GM21515 (cell line): ENCODE results near the gene CBX4.

Experiments used
- ATAC-seq: cut with Tn5 transposase; IDR thresholded peaks from one replicate; pipeline ENCODE4 v1.9.1; 2021; ENCODE audit not compliant: unreplicated experiment

Gene CBX4

DNA sequence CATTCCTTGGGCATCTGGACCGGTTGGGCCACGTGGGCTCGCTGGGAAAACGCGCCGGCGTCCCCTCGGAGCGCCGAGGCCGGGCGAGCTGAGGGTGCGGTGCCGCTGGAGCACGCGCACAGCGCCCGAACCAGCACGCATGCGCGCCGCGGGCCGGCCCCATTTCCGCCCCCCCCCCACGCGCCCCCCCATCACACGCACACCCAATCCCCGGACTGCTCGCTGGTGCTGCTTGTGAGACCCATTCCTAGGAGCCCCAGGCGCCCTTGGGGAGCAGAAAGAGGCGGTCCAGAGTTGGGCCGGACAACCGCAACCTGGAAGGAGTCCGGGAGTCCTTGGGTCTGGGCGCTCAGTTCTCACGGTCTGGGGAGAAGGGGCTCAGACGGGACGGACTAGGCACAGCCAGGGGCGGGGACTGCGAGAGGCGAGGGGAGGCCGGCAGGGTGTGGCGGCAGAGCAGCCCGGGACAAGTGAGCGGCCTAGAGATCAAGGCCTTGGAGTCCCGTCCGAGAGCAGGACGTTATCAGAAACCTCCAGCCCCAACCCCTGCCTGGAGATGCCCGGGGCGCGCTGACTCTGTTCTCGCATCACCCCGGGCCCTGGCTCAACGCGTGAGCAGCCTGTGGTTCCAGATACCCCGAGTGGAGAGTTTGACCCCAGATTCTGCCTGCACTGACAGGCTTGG is 36.4 kb downstream of the CBX4 start:
- ATAC-seq = no peak

DNA sequence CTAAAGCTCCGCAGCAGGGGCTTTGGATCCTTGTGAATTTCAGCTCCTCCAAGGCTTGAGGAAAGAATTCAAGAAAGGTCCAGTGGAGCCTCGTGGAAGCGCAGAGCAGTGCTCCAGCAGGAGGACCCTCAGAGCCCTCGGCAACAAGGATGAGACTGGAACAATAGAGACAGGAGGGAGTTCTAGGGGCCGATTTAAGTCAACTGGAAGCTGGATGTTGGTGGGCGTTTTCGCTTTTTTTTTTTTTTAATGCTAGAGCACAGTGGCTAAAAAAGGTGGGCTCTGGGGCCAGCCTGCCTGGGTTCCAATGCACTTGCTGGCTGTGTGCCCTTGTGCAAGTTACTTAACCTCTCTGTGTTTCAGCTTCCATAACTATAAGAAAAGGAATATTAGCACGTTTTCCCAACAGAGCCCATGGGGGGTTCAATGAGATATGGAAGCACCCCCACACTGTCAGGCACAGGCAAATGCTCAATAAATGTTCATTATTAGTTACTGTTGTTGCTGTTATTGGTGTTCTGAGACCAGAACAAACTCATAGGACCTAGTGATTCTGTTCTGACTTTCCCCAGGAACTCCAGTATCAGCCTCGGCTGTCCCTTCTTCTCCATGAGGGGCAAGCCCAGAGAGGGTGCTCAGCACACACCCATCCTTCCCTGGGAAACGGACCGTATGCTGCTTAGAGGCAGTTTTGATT is 37.1 kb downstream of the CBX4 start:
- no peak for ATAC-seq

DNA sequence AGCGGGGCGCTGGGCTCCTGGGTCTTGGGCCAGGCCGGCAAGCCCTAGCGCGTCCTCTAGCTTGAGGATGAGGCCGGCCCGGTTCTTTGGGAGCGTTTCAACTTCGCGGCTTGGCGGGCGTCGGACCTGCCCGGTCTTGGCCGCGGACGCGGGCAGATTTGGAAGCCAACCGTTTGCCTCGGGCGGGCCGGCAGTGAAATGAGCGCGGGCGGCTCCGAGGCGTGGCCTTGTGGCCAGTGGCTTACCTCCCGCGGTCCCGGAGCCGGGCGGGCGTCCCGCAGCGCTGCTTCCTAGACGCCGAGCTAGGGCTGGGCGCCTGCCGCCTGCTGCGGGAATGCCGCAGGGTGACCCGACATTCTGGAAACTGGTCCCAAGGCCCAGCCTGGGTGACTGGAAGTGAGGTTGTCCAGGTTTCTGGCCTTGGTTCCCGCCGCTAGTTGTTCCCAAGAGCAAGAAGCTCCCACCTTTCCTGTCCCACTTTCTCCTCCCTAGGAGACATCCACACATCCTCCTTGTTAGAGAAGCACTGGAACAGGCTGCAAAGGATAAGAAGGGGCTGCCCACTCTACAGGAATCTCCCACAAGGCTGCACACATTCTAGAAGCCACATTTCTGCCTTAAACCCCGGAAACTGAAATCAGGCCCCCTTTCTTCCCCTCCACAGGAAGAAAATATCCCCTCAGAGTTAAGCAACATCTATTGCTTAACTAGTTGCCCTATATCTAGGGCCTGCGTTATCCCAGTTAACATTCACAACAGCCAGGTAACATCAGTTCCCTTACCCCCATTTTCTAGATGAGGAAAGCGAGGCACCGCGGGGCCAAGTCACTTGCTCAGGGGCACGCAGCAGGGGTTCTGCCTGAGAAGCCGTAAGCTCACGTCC is 37.8 kb downstream of the CBX4 start:
- ATAC-seq = no peak

DNA sequence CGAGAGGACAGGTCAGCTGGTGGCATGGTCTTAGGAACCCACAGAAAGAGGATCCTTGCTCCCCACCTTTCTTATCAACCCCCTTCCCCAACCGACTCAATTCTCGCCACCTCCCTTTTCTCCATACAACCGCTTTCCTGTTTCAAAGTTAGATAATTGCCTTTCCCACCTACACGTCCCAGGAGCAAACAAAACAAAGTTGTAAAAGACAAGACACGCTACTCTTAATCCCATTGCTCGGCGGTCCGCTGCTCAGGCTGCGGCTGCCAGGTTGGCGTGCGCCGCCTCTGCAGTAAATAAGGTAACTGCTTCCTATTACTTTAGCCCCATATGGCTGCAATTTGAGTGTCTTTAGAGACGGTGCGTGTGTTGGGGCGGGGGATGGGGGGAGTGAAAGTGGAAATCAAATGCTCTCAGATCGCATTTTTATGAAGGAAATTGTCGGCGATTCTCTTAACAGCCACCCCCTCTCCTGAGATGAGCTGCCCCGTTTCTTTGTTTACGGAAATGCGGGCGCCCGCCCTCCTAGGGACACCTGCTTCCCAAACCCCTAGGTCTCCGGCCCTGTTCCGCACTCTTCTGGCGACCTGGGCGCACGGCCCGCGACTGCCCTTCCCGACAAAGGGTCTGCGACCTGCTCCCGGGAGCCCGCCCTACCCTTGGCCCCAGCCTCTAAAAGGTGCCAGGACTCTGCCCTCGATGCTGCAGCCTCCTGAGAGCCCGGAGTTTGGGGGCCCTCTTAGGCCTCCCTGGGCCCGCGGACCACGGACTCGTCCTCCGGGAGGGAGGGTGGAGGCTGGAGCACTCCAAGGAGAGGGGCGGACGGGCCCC is 38.7 kb downstream of the CBX4 start:
- no peak for ATAC-seq

DNA sequence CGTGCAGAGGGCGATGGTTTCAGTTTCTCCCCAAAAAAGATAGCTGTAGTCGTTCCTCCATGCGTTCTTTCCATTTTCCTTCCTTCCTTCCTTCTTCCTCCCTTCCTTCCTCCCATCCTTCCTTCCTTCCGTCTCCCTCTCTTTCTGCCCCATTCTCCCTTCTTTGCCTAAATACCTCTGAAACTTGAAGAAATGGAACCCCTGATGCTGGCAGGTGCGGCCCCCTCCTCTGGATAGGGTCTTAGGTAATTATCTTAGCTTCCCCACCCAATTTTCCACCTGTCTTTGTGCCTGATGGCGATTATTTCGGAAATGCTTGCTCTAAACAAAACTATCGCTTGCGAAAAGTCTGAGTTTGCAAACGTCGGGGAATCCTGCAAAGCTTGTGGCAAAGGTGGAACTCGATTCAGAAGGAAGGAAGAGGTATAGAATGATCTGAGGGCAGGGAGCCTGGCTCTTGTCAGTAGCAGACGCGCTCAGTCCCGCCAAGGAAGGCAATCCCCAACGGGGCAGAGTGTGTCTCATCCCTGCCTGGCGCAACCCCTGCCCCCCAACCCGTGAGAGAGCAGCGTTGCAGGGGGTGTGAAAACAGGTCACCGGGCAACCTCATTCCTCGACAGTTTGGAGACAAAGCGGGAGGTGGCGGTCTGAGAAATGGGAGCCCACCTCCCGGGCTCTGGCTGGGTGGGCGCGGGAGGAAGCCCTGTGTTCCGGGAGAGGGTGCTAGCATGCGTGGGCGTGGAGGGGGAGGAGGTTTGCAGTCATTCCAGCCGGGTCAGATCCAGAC is 39.5 kb downstream of the CBX4 start:
- no peak for ATAC-seq

DNA sequence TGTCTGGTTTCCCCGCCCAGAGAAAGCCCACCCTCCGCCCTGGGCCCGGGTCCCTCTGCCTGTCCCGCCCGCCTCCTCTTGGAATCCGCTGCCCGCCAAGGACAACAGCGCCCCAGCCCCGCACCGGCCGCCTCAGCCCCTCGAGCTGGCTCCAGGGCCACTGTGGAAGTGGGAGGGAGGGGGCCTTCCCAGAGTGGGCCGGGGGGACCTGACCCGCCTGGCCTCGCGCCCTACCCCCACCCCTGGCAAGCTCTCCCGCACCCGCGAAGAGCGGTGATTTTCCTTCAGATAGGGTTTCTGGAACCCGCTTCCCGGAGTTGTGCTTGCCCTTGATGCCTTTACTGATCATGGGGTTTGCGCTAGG is 40.1 kb downstream of the CBX4 start:
- ATAC-seq = no peak

DNA sequence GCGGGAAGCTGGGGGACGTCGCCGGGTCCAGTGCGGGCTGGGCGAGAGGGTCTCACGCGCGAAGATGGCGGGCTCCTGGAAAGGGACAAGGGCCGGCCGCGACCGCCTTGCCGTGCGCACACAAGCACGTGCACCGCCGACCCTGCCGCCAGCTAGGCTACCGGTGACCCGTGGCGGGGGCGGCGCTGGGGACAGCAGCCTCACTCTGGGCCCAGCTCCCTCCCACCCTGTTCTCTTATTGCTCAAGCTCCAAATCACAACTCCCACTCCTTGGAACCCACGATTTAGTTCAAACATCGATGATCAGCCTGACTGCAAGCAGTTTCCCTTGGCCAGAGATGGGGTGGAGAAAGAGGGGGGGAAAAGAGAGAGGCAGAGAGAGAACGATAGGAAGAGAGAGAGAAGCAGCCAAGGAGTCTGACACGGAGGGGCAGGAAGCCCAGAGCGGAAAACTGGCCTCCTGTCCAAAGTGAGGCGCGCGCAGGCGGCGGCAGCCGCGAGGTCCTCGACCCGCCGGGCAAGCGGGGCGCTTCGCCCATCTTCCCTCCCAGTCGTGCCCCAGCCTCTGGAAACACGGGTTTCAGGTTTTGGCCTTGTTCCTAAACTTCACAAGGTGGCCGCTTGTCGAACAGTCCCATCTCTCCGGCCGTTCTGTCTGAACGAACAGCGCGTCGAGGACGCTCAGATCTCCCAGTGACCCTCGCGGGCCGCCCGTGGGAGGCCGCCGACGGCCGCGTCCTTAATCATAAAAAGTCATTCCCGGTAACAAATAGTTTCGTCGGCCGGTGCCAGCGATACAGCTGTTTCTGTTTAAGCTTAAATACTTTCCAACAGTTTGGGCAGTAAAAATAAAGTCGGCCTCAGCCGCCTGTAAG is 40.7 kb downstream of the CBX4 start:
- ATAC-seq = no peak

DNA sequence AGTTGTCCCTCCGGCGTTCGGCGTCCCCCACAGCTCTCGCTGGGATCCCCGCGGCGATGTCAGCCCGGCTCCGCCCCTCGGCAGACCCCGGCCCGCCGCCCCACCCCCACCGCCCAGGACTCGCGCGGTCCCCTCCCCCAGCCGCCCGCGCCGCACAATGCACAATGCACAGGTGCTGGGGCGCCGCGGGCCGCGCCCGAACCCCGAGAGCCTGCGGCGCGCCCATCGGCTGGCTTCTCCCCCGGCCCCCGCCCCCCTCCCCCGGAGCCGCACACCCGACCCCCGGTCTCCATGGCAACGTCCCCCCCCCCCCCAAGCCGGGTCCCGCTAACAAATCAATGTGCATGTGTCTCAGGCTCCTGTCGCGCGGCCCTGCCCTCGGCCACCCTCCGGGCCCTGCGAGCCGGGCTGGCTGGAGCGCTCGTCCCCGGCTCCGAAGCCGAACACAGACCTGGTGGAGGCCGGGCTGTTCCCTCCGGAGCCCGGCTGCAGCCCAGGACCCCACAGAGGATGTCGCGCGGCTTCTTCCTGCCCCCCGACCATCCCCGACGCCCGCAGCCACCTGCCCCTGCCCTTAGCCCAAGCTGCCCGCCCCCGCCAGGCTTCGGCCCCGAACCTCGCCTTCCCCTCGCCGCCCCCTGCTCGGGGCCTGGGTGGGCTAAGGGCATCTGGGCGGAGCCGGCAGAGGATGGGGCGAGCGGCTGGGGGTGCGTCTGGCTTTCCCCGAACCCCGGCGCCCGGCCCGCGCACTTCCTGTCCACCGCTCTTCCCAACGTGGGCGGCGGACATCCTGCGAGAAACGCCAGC is 41.5 kb downstream of the CBX4 start:
- ATAC-seq = peak; percentile 7

DNA sequence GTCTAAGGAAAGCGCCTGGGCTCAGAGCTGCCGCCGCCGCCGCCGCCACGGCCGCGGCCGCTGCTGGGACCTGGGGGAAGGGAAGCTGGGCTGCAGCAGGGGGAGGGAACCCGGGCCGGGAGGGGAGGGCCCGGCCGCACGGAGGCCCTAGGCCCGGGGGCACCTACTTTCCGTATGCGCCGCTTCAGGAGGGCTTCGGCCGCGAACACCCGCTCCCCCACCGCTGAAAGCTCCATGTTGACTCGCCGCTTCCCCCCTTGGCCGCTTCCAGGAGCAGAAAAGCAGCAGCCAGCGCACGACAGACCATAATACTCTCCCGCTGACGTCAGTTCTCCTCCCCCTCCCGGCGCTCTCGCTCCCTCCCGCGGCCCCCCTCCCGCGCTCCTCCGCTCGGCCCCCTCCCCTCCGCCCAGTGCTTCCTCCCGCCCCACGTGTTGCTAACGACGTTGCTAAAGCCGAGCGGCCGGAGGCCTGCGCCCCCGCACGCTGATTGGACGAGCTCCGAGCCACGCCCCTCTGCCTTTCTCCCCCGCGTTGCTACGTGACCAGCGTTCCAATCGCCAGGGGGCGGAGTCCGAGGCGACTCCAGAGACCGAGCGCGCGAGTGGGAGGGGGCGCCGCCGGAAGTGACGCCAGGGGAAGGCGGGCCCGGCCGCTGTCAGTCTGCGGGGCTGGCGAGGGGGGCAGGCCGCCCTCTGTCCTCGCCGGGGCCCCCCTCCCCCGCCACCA is 42.3 kb downstream of the CBX4 start, which contains the start of gene CBX8:
TSS of gene CBX8 (minus strand) at position 315 of the 729 bp plus-strand sequence. CDS start at position 236, 79 bp downstream.
- ATAC-seq = peak; percentile 79

DNA sequence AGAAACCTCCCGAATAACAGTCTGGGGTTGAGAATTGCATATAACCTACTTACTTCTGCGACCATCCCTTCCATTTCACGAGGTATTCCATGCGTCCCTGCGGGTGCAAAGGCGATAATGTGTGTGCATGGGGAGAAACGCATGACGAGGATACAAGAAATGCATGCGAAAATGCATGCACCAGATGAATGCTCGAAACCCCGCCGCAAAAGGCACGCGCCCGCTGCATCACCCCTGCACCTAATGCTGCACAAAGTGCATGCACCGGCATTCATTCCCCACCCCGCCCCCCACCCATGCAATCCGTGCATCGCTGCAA is 42.8 kb downstream of the CBX4 start:
- ATAC-seq = no peak

DNA sequence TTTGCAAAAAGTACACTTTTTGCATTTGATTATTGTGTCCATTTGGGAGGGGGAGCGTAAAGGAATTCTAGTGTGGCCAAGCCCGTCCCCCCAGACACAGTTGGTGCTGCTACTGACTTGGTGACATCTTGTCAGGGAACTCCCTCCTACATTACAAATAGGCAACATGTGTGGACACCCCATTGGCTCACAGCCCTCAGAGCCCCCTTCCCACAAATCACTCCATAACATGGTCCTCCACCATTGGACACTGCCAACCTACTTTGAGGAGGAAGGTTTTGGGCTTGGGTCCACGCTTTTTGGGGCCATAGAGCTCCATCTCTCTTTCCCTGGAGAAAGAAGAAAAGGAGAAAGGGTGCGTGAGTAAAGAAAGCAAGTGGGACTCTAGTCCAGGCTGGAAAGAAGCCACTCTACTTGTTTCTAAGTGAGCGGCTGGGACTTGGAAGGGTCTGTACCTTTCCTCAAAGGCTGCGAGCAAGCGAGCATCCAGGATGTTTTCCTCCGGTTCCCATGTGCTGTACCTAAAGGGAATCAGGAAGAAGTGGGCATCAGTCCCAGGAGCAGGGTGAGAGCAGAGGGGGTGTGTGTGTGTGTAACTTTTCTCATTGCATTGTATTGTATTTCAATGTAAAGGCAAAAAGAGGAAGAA is 43.3 kb downstream of the CBX4 start:
- no peak for ATAC-seq

DNA sequence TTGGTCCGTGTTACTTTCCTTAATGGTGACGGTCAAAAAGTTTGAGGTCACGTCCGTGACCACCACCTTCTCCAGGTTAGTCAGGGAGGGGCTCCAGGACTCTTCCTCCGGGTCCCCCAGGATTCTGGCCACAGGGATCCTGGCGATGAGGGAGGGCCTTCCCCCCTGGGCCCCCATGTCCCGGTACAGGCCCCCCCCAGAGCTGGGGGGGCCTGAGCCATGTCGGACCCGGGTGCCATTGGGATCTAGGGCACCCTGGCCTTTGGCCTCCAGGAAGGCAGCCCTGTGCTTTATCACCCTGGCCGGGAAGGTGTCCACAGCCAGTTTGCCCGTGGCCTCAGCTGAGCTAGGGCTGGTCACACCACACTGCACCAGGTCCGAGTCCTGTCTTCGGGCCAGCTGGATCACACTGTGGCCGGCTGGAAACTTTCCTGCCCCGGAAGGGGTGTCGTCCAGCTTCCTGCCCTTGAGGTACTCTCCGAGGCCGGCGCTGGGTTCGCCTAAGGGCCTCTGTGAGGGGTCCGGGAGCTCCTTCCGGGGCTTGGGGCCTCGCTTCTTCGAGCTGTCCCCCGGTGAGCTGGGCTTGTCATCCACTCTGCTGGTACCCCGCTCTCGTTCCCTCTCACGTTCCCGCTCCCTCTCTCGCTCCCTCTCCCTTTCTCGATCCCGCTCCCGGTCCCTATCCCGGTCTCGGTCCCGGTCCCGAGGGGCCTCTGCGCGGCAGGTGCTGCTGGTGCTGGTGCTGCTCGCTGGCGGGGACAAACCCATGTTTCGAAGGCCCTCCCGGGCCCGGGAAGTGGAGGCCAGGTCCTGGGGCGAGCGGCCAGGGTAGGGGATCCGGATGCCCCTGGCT is 44.4 kb downstream of the CBX4 start:
- no peak for ATAC-seq

DNA sequence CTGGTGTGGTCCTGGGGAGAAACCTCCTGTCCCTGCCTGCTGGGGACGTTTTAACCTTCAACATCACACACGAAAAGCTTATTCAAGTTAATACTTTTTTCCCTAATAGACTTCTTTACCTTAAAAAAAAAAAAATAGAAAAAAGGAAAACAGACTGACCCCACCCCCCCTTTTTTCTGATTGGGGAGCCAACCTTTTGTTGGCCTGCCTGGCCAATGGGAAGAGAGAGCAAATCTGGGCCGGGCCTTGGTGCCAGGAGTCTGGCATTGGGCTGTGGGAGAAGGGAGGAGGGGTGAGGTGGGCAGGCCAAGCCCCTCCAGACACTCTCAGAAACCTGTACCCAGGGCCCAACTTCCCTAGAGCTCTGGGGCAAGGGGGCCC is 45.3 kb downstream of the CBX4 start:
- no peak for ATAC-seq

DNA sequence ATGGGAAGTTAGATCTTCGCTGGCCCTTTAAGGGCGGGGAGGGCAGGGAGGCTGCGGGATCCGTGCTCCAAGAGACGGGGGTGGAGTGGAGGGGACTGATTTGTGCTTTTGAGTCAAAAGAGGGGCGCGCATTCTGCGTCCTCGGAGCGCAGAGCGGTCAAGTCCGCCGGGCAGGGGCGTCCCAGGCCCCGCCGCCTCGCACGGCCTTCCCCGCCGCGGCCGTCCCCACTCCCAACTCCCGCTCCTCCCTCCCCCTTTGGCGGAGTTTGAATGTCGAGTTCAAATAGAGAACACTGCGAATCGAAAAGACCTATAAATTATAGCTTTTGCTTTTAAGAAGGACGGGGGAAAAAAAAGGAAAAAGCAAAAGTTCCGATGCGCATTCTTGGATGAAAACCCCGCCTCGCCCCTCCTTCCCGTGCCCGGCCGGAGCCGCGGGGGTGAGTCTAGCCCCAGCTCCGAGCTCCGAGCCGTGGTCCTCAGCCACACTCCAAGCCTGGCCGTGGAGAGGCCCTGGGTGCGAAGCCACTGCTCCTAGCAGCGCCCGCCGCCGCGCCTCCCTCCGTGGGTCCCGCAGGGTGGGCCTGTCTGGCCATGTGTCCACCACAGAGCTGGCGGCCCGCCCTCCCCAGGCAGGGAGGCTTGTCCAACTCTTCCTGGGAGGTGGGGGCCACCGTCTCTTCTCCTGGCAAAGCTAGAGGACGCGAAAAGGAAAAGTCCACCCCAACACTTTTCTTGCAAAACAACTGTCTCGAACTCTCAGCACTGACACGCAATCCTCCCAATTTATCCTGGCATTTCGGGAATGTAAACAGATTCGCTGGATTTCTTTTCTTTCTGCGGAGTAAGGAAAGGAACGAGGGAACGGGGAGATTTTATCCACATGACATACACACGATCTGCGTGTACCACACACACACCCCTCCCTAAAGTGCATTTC is 46.0 kb downstream of the CBX4 start:
- ATAC-seq = no peak

DNA sequence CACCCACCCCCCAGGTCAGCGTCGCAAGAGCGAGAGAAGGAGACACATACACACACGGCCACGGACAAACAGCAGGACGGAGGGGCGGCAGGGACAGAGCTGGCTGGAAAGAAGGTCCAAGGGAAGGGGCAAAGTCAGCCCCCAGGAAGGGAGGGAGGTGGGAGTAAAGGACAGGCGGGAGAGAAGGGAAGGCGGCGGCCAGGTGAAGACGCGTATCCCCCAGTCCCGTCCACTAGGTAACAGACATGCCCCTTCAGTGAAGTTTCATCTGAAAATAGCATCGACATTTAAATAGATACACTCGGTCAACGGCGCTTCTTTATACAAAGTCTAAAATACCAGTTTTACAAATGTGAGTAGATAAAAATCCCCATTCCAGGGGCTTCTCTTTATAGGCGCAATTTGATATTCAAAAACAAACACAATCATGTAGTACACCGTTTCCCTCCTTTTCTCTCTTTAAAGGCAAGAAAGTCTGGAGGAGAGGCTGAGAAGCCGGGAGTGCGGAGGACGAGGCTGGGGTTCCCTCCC is 46.8 kb downstream of the CBX4 start:
- no peak for ATAC-seq
